ENCODE data around the gene SLC39A9.
"Not testable (repeated sequence)": the region's sequence is repeated elsewhere in the genome, so short reads cannot be mapped to it uniquely, and the experiment has no call there.

Gene SLC39A9

DNA sequence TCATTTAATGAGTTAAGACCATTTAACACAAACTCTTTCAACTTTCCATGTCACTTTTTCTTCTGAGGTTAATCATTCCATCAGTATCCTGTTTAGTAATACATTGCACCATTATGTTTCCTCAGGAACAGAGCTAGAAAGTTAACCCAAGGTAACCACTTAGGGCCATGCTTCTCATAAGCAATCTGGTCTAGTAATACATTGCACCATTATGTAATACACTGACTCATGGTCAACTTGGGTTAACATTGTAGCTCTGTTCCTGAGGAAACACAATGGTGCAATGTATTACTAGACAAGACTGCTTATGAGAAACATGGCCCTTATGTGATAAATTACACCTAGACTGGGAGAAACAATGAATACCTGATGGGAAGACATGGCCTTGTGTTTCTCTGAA, 22.1 kb upstream of the SLC39A9 start:
- TF ChIP-seq OSR1 (CRISPR knock-in tag; IDR thresholded peaks at IDR 0.05): no peak
- ATAC-seq: no peak

DNA sequence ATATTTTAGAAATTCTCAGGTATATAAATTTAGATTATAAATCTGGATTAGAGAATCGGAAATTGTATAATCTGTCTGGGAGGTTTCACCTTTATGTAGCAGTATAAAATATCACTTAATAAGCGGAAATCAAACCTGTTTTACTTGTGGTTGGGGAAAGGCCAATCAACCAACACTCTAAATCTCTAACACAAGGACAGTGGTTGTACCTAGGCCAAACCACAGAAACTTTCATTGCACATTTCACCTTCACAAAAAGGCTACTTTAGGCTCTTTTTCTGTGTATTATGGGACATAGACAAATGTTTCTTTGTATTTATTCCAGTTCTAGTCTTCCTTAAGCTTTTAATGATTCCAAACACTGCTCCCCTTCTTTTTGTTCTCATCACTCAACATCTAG, 20.2 kb upstream of the SLC39A9 start:
- no peak for ATAC-seq
- TF ChIP-seq ZNF565 (CRISPR knock-in tag; conservative IDR thresholded peaks at IDR 0.05; ENCODE audit: low read depth) (no peak), ISL1 (CRISPR knock-in tag; IDR thresholded peaks at IDR 0.05) (no peak), BACH2 (CRISPR knock-in tag; IDR thresholded peaks at IDR 0.05; ENCODE audit: borderline replicate concordance) (no peak), TCF4 (CRISPR knock-in tag; IDR thresholded peaks at IDR 0.05; ENCODE audit: borderline replicate concordance) (no peak), GLIS3 (CRISPR knock-in tag; IDR thresholded peaks at IDR 0.05) (no peak), SNAI2 (CRISPR knock-in tag; IDR thresholded peaks at IDR 0.05) (no peak), ZFP3 (CRISPR knock-in tag; IDR thresholded peaks at IDR 0.05) (no peak), CSDC2 (CRISPR knock-in tag; IDR thresholded peaks at IDR 0.05) (no peak), ZC3H10 (CRISPR knock-in tag; IDR thresholded peaks at IDR 0.05) (no peak), ZFP30 (CRISPR knock-in tag; IDR thresholded peaks at IDR 0.05) (no peak), RARB (CRISPR knock-in tag; IDR thresholded peaks at IDR 0.05) (no peak), TOX (CRISPR knock-in tag; IDR thresholded peaks at IDR 0.05; ENCODE audit: borderline replicate concordance) (no peak), PPARA (CRISPR knock-in tag; IDR thresholded peaks at IDR 0.05; ENCODE audit: borderline replicate concordance) (no peak), ARNTL (CRISPR knock-in tag; IDR thresholded peaks at IDR 0.05; ENCODE audit: borderline replicate concordance, low read depth) (no peak), ZNF70 (CRISPR knock-in tag; IDR thresholded peaks at IDR 0.05) (no peak), OSR1 (CRISPR knock-in tag; IDR thresholded peaks at IDR 0.05) (no peak), ESRRG (CRISPR knock-in tag; IDR thresholded peaks at IDR 0.05) (no peak)
- TF ChIP-seq, protein P1, sequence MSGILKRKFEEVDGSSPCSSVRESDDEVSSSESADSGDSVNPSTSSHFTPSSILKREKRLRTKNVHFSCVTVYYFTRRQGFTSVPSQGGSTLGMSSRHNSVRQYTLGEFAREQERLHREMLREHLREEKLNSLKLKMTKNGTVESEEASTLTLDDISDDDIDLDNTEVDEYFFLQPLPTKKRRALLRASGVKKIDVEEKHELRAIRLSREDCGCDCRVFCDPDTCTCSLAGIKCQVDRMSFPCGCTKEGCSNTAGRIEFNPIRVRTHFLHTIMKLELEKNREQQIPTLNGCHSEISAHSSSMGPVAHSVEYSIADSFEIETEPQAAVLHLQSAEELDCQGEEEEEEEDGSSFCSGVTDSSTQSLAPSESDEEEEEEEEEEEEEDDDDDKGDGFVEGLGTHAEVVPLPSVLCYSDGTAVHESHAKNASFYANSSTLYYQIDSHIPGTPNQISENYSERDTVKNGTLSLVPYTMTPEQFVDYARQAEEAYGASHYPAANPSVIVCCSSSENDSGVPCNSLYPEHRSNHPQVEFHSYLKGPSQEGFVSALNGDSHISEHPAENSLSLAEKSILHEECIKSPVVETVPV (CRISPR knock-in tag; IDR thresholded peaks at IDR 0.05): no peak
- TF ChIP-seq, protein P2, sequence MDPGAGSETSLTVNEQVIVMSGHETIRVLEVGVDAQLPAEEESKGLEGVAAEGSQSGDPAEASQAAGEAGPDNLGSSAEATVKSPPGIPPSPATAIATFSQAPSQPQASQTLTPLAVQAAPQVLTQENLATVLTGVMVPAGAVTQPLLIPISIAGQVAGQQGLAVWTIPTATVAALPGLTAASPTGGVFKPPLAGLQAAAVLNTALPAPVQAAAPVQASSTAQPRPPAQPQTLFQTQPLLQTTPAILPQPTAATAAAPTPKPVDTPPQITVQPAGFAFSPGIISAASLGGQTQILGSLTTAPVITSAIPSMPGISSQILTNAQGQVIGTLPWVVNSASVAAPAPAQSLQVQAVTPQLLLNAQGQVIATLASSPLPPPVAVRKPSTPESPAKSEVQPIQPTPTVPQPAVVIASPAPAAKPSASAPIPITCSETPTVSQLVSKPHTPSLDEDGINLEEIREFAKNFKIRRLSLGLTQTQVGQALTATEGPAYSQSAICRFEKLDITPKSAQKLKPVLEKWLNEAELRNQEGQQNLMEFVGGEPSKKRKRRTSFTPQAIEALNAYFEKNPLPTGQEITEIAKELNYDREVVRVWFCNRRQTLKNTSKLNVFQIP (CRISPR knock-in tag; IDR thresholded peaks at IDR 0.05; ENCODE audit: borderline replicate concordance, low read depth): no peak
- TF ChIP-seq, protein P3, sequence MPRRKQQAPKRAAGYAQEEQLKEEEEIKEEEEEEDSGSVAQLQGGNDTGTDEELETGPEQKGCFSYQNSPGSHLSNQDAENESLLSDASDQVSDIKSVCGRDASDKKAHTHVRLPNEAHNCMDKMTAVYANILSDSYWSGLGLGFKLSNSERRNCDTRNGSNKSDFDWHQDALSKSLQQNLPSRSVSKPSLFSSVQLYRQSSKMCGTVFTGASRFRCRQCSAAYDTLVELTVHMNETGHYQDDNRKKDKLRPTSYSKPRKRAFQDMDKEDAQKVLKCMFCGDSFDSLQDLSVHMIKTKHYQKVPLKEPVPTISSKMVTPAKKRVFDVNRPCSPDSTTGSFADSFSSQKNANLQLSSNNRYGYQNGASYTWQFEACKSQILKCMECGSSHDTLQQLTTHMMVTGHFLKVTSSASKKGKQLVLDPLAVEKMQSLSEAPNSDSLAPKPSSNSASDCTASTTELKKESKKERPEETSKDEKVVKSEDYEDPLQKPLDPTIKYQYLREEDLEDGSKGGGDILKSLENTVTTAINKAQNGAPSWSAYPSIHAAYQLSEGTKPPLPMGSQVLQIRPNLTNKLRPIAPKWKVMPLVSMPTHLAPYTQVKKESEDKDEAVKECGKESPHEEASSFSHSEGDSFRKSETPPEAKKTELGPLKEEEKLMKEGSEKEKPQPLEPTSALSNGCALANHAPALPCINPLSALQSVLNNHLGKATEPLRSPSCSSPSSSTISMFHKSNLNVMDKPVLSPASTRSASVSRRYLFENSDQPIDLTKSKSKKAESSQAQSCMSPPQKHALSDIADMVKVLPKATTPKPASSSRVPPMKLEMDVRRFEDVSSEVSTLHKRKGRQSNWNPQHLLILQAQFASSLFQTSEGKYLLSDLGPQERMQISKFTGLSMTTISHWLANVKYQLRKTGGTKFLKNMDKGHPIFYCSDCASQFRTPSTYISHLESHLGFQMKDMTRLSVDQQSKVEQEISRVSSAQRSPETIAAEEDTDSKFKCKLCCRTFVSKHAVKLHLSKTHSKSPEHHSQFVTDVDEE (CRISPR knock-in tag; IDR thresholded peaks at IDR 0.05): no peak

DNA sequence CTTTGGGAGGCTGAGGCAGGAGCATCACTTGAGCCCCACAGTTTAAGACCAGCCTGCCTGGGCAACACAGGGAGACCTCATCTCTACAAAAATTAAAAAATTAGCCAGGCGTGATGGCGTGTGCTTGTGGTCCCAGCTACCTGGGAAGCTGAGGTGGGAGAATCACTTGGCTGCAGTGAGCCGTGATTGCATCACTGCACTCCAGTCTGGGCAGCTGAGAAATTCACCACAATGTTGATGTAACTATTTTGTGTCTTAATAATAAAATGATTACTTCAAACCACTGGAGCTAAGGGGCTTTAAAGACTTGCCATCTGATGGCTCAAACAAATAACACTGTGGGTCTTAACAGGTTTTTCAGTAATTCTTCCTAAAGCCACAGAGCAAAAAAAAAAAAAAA, 11.2 kb upstream of the SLC39A9 start:
- ATAC-seq: no peak
- TF ChIP-seq BACH2 (CRISPR knock-in tag; IDR thresholded peaks at IDR 0.05; ENCODE audit: borderline replicate concordance): no peak
- no peak for TF ChIP-seq ZFP30 (CRISPR knock-in tag; IDR thresholded peaks at IDR 0.05)
- TF ChIP-seq ZNF8 (CRISPR knock-in tag; IDR thresholded peaks at IDR 0.05): no peak
- TF ChIP-seq, protein P3 (CRISPR knock-in tag; IDR thresholded peaks at IDR 0.05): no peak
- TF ChIP-seq, protein P4, sequence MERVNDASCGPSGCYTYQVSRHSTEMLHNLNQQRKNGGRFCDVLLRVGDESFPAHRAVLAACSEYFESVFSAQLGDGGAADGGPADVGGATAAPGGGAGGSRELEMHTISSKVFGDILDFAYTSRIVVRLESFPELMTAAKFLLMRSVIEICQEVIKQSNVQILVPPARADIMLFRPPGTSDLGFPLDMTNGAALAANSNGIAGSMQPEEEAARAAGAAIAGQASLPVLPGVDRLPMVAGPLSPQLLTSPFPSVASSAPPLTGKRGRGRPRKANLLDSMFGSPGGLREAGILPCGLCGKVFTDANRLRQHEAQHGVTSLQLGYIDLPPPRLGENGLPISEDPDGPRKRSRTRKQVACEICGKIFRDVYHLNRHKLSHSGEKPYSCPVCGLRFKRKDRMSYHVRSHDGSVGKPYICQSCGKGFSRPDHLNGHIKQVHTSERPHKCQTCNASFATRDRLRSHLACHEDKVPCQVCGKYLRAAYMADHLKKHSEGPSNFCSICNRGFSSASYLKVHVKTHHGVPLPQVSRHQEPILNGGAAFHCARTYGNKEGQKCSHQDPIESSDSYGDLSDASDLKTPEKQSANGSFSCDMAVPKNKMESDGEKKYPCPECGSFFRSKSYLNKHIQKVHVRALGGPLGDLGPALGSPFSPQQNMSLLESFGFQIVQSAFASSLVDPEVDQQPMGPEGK (CRISPR knock-in tag; IDR thresholded peaks at IDR 0.05; ENCODE audit: borderline replicate concordance): no peak
- no peak for TF ChIP-seq ZNF565 (CRISPR knock-in tag; conservative IDR thresholded peaks at IDR 0.05; ENCODE audit: low read depth)
- TF ChIP-seq ZNF70 (CRISPR knock-in tag; IDR thresholded peaks at IDR 0.05): no peak
- no peak for TF ChIP-seq TCF4 (CRISPR knock-in tag; IDR thresholded peaks at IDR 0.05; ENCODE audit: borderline replicate concordance)
- TF ChIP-seq, protein P5, sequence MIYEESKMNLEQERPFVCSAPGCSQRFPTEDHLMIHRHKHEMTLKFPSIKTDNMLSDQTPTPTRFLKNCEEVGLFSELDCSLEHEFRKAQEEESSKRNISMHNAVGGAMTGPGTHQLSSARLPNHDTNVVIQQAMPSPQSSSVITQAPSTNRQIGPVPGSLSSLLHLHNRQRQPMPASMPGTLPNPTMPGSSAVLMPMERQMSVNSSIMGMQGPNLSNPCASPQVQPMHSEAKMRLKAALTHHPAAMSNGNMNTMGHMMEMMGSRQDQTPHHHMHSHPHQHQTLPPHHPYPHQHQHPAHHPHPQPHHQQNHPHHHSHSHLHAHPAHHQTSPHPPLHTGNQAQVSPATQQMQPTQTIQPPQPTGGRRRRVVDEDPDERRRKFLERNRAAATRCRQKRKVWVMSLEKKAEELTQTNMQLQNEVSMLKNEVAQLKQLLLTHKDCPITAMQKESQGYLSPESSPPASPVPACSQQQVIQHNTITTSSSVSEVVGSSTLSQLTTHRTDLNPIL (CRISPR knock-in tag; IDR thresholded peaks at IDR 0.05; ENCODE audit: low read depth): no peak
- TF ChIP-seq, protein P2 (CRISPR knock-in tag; IDR thresholded peaks at IDR 0.05; ENCODE audit: borderline replicate concordance, low read depth): no peak
- TF ChIP-seq OSR1 (CRISPR knock-in tag; IDR thresholded peaks at IDR 0.05): no peak
- no peak for TF ChIP-seq PPARA (CRISPR knock-in tag; IDR thresholded peaks at IDR 0.05; ENCODE audit: borderline replicate concordance)
- TF ChIP-seq ARNTL (CRISPR knock-in tag; IDR thresholded peaks at IDR 0.05; ENCODE audit: borderline replicate concordance, low read depth): no peak
- no peak for TF ChIP-seq ZFP3 (CRISPR knock-in tag; IDR thresholded peaks at IDR 0.05)
- TF ChIP-seq TOX (CRISPR knock-in tag; IDR thresholded peaks at IDR 0.05; ENCODE audit: borderline replicate concordance): no peak
- no peak for TF ChIP-seq ESRRG (CRISPR knock-in tag; IDR thresholded peaks at IDR 0.05)

DNA sequence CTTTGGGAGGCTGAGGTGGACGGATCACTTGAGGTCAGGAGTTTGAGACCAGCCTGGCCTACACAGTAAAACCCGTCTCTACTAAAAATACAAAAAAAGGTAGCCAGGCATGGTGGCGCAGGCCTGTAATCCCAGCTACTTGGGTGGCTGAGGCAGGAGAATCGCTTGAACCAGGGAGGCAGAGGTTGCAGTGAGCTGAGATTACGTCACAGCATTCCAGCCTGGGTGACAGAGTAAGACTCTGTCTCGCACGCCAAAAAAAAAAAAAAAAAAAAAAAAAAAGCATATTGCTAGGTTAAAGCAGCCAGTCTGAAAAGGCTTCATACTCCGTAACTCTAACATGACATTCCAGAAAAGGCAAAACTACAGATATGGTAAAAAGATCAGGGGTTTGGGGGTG, 7.1 kb upstream of the SLC39A9 start:
- ATAC-seq: not testable (repeated sequence)

Measured in SK-N-SH treated with all-trans-retinoic acid at 6 μM for 48 hours (cell line).